Measurements from ENCODE around the gene SLC22A23. TPM values are rescaled to one million over a fixed set of nuclear protein-coding genes. Genes with fewer than 3 reads are reported as not detected.
A peak's percentile ranks its signal among the peaks of the same experiment; 100 is the strongest.

SLC22A23 gene
- total and polyA plus RNA-seq, 2 experiments from 2014 or later, result 6.1 to 38.3 TPM

- peak; percentile 17 for ATAC-seq
- Histone ChIP-seq H3K36me3 (ENCODE audit: insufficient read depth) (no peaks in the 10 kb centered on the region), H3K4me3 (peak overlapping the region; percentile 93), H4K20me1 (replicated peaks; ENCODE audit: insufficient read depth) (peaks cover 8% of the 10 kb centered on the region), H3K27ac (ENCODE audit: low read depth) (peak overlapping the region; percentile 72), H3K27me3 (ENCODE audit: insufficient read depth) (peaks cover 36% of the 10 kb centered on the region), H2AFZ (peak overlapping the region; percentile 91), H3K9me2 (ENCODE audit: insufficient read depth) (no peaks in the 10 kb centered on the region), H3K4me2 (peak overlapping the region; percentile 96), H3K4me1 (ENCODE audit: insufficient read depth) (peaks cover 54% of the 10 kb centered on the region), H3K79me2 (replicated peaks; ENCODE audit: insufficient read depth) (peaks cover 15% of the 10 kb centered on the region), H3F3A (replicated peaks; ENCODE audit: low read depth) (peaks cover 31% of the 10 kb centered on the region)
- peaks cover 43% of the 10 kb centered on the region for H3K27me3 Mint-ChIP-seq (ENCODE audit: insufficient read depth, low read depth, poor library complexity)
- DNase-seq (ENCODE audit: low spot score), result peak; percentile 93
- TF ChIP-seq CREB1 (CRISPR knock-in tag; IDR thresholded peaks at IDR 0.05; ENCODE audit: low read depth) (peak; percentile 12; the same call in 1 of the 2 replicates), POLR2AphosphoS5 (IDR thresholded peaks at IDR 0.05; ENCODE audit: low read depth) (peak; percentile 70), NANOG (IDR thresholded peaks at IDR 0.05; ENCODE audit: borderline replicate concordance) (no peak), JUNB (IDR thresholded peaks at IDR 0.05; ENCODE audit: unreplicated experiment) (no peak)
- TF ChIP-seq, protein P1, sequence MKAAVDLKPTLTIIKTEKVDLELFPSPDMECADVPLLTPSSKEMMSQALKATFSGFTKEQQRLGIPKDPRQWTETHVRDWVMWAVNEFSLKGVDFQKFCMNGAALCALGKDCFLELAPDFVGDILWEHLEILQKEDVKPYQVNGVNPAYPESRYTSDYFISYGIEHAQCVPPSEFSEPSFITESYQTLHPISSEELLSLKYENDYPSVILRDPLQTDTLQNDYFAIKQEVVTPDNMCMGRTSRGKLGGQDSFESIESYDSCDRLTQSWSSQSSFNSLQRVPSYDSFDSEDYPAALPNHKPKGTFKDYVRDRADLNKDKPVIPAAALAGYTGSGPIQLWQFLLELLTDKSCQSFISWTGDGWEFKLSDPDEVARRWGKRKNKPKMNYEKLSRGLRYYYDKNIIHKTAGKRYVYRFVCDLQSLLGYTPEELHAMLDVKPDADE (IDR thresholded peaks at IDR 0.05), result no peak
- TF ChIP-seq, protein P2, sequence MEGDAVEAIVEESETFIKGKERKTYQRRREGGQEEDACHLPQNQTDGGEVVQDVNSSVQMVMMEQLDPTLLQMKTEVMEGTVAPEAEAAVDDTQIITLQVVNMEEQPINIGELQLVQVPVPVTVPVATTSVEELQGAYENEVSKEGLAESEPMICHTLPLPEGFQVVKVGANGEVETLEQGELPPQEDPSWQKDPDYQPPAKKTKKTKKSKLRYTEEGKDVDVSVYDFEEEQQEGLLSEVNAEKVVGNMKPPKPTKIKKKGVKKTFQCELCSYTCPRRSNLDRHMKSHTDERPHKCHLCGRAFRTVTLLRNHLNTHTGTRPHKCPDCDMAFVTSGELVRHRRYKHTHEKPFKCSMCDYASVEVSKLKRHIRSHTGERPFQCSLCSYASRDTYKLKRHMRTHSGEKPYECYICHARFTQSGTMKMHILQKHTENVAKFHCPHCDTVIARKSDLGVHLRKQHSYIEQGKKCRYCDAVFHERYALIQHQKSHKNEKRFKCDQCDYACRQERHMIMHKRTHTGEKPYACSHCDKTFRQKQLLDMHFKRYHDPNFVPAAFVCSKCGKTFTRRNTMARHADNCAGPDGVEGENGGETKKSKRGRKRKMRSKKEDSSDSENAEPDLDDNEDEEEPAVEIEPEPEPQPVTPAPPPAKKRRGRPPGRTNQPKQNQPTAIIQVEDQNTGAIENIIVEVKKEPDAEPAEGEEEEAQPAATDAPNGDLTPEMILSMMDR (conservative IDR thresholded peaks at IDR 0.05; ENCODE audit: low read depth in 2 of 2), result no peak
- peaks cover 52% of the 10 kb centered on the region for H3K4me1 Mint-ChIP-seq
- H3K27ac Mint-ChIP-seq, result peak overlapping the region; percentile 38
- H3K4me3 Mint-ChIP-seq, result peak overlapping the region; percentile 91
- H3K9me3 Mint-ChIP-seq, result no peaks in the 10 kb centered on the region; the same call in 2 of the 3 replicates
- peaks cover 6% of the 10 kb centered on the region for H3K36me3 Mint-ChIP-seq (ENCODE audit: low read depth)
Measured at GRCh38 chr6:3231247-3232016, 225.4 kb downstream of the SLC22A23 start.

GRCh38 chr6:3230900-3231246 lies 226.0 kb downstream of the SLC22A23 start:
- Histone ChIP-seq H3K36me3 (ENCODE audit: insufficient read depth) (no peaks in the 10 kb centered on the region), H2AFZ (peak overlapping the region; percentile 91), H3F3A (replicated peaks; ENCODE audit: low read depth) (peaks cover 32% of the 10 kb centered on the region), H3K27me3 (ENCODE audit: insufficient read depth) (peaks cover 36% of the 10 kb centered on the region), H3K4me1 (ENCODE audit: insufficient read depth) (peaks cover 54% of the 10 kb centered on the region), H3K9me2 (ENCODE audit: insufficient read depth) (no peaks in the 10 kb centered on the region), H3K27ac (ENCODE audit: low read depth) (peak overlapping the region; percentile 72), H4K20me1 (replicated peaks; ENCODE audit: insufficient read depth) (peaks cover 13% of the 10 kb centered on the region), H3K4me3 (peak overlapping the region; percentile 93), H3K4me2 (peak overlapping the region; percentile 96), H3K79me2 (replicated peaks; ENCODE audit: insufficient read depth) (peaks cover 20% of the 10 kb centered on the region)
- H3K4me3 Mint-ChIP-seq, result peak overlapping the region; percentile 91
- H3K4me1 Mint-ChIP-seq, result peaks cover 52% of the 10 kb centered on the region
- ATAC-seq (no peak), DNase-seq (ENCODE audit: low spot score) (peak; percentile 85)
- TF ChIP-seq, protein P2 (conservative IDR thresholded peaks at IDR 0.05; ENCODE audit: low read depth in 2 of 2), result no peak
- TF ChIP-seq ZNF114 (CRISPR knock-in tag; IDR thresholded peaks at IDR 0.05) (no peak), ZNF331 (CRISPR knock-in tag; IDR thresholded peaks at IDR 0.05; ENCODE audit: low read depth) (no peak), POLR2AphosphoS5 (IDR thresholded peaks at IDR 0.05; ENCODE audit: low read depth) (0 out of 2 replicates have a peak, but pooled peaks have one; percentile 22)
- H3K27me3 Mint-ChIP-seq (ENCODE audit: insufficient read depth, low read depth, poor library complexity), result peaks cover 45% of the 10 kb centered on the region
- H3K9me3 Mint-ChIP-seq, result no peaks in the 10 kb centered on the region; the same call in 2 of the 3 replicates
- peak overlapping the region; percentile 38; the same call in 1 of the 2 replicates for H3K27ac Mint-ChIP-seq
- H3K36me3 Mint-ChIP-seq (ENCODE audit: low read depth), result peaks cover 12% of the 10 kb centered on the region
